Activated T-helper 17 cell treated with anti-CD3 and anti-CD28 coated beads, Interleukin-2, amount 50 U/mL, for 72 hours (primary cell): ENCODE results near the gene C5orf58. TPM values are rescaled to one million over a fixed set of nuclear protein-coding genes. Genes with fewer than 3 reads are reported as not detected.

Experiments used
- ATAC-seq: fragments of 150-1000 bp; cut with Tn5 transposase; replicated peaks from 2 replicates; pipeline ENCODE4 v1.10.0; 2021; ENCODE audit warnings: mild to moderate bottlenecking, moderate library complexity
- H3K27ac Mint-ChIP-seq: one replicate; pipeline ENCODE4 v1.8.0; 2022; ENCODE audit warnings: mixed read lengths
- H3K27me3 Mint-ChIP-seq: one replicate; pipeline ENCODE4 v1.8.0; 2022; ENCODE audit warnings: mixed read lengths
- H3K36me3 Mint-ChIP-seq: one replicate; pipeline ENCODE4 v1.8.0; 2022; ENCODE audit warnings: low read depth, mild to moderate bottlenecking, mixed read lengths
- H3K4me1 Mint-ChIP-seq: one replicate; pipeline ENCODE4 v1.8.0; 2022; ENCODE audit warnings: mixed read lengths
- H3K4me3 Mint-ChIP-seq: one replicate; pipeline ENCODE4 v1.8.0; 2022; ENCODE audit warnings: mild to moderate bottlenecking, mixed read lengths
- H3K9me3 Mint-ChIP-seq: one replicate; pipeline ENCODE4 v1.8.0; 2022; ENCODE audit warnings: mixed read lengths
- total RNA-seq, 2 donors: library from RNA; stranded (reverse); gene quantifications; one replicate each; pipeline ENCODE4 v1.2.3, GENCODE V29; 2022

C5orf58 gene
- total RNA-seq, 2 donors from 2014 or later = not detected

DNA sequence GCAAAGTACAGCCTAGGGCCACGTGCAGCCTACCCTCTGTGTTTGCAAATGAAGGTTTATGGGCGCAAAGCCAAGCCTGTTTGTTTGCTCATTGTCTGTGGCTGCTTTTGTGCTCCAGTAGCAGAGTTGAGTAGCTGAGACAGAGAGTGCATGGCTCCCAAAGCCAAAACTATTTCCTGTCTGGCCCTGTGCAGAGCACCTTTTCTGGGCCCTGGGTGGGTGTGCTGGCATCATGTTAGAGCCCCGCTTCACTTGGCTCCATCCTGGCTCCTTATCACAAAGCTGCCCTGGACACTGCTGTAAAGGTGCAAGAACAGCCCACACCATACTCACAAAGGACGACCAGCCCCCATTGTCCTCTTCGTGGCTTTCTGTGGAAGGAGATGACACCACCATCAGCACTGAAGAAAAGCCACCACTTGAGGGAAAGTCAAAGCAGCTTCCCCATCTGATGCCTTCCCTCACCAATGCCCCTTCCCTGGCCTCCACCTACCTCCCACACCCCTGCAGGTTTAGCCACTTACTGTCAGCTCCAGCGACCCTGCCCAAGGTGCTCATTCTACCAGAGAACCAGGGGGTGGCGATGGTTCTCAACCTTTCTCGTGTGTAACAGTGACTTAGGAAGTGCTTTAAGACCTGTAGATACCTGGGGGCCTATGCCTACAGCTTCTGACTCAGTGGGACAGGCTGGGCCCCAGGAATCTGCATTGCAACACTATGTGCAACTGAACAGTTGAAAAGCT lies 41.4 kb downstream of the C5orf58 start:
- H3K4me1 Mint-ChIP-seq = peaks cover 75% of the 10 kb centered on the region
- no peaks in the 10 kb centered on the region for H3K27me3 Mint-ChIP-seq
- peak overlapping the region; percentile 89 for H3K27ac Mint-ChIP-seq
- no peaks in the 10 kb centered on the region for H3K9me3 Mint-ChIP-seq
- peaks cover 92% of the 10 kb centered on the region for H3K36me3 Mint-ChIP-seq
- no peak for ATAC-seq
- H3K4me3 Mint-ChIP-seq = peak overlapping the region; percentile 96

DNA sequence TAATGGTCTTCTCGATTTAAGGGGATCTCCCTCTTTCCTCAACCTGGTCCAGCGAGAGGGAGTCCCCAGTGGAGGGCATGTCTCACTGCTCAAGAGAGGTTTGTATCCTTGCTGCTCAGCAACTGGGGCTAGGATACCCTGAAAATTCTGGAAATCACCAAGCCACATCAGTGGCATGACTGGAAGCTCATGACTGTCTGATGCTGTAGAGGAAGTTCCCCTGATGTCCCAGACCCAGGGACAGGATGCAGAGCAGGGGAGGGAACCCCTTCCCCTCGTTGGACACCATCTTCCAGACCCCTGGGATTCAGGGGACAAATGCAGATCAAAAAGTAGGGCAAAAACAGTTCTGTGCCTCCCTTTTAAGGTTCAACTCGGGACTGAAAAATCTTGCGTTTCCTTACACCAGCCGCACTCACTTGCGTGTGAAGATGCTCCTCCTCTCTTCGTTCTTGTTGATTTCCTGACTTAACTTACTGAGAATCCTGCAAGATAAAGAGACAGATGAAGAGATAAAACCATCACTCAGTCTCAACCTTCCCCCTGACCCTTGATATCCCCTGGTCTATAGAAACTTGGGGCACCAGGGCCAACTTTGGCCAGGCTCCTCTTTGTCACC lies 42.7 kb downstream of the C5orf58 start:
- Mint-ChIP-seq H3K27ac (peak overlapping the region; percentile 89), H3K36me3 (peaks cover 92% of the 10 kb centered on the region)

DNA sequence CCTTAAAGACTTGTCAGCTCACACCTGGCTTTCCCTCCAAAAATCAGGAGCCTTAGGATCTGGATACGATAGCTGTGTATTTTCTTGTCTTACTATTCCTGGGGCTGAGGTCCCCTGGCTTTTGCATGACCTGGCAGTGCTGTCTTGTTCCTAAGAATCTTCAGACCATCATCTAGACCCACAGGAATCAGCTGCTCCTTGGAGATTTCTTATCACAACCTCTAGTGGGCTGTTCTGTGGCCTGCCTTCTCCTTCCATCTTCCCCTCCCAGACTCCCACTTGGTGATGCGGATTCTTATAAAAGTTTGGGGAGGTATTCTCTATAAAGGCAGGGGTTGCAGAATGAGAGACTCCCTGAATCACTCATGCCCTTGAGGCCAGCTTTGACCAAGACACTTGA lies 43.4 kb downstream of the C5orf58 start:
- no peak for ATAC-seq
- Mint-ChIP-seq H3K9me3 (no peaks in the 10 kb centered on the region), H3K27me3 (no peaks in the 10 kb centered on the region), H3K4me3 (peak overlapping the region; percentile 96), H3K27ac (peak overlapping the region; percentile 89), H3K36me3 (peaks cover 91% of the 10 kb centered on the region), H3K4me1 (peaks cover 71% of the 10 kb centered on the region)

More for the DNA sequence above, 42.7 kb downstream of the C5orf58 start:
- H3K9me3 Mint-ChIP-seq = no peaks in the 10 kb centered on the region
- peak; percentile 18 for ATAC-seq
- H3K27me3 Mint-ChIP-seq = no peaks in the 10 kb centered on the region
- H3K4me3 Mint-ChIP-seq = peak overlapping the region; percentile 96
- H3K4me1 Mint-ChIP-seq = peaks cover 78% of the 10 kb centered on the region

DNA sequence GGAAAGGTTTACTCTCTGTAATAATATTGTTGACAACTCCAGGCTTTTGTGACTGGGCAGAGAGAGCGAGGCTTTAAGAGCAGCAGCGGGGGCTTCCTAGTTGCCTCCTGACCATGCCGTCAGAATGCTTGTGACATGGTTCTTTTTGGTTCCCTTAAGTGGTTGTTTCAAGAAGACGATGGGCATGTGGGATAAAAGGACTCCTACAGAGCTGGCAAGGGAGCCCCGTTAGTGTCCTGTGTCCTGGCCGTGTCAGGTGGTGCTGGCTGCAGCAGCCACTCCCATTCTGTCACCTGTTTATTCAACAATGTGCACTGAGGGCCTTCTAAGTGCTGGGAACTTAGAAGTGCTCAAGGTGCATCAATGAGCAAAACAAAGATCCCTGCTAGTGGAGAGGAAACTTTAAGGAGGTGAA lies 45.1 kb downstream of the C5orf58 start:
- no peaks in the 10 kb centered on the region for H3K27me3 Mint-ChIP-seq
- peaks cover 91% of the 10 kb centered on the region for H3K36me3 Mint-ChIP-seq
- no peaks in the 10 kb centered on the region for H3K9me3 Mint-ChIP-seq
- peak overlapping the region; percentile 89 for H3K27ac Mint-ChIP-seq
- ATAC-seq = no peak
- H3K4me1 Mint-ChIP-seq = peaks cover 72% of the 10 kb centered on the region
- peak overlapping the region; percentile 96 for H3K4me3 Mint-ChIP-seq

DNA sequence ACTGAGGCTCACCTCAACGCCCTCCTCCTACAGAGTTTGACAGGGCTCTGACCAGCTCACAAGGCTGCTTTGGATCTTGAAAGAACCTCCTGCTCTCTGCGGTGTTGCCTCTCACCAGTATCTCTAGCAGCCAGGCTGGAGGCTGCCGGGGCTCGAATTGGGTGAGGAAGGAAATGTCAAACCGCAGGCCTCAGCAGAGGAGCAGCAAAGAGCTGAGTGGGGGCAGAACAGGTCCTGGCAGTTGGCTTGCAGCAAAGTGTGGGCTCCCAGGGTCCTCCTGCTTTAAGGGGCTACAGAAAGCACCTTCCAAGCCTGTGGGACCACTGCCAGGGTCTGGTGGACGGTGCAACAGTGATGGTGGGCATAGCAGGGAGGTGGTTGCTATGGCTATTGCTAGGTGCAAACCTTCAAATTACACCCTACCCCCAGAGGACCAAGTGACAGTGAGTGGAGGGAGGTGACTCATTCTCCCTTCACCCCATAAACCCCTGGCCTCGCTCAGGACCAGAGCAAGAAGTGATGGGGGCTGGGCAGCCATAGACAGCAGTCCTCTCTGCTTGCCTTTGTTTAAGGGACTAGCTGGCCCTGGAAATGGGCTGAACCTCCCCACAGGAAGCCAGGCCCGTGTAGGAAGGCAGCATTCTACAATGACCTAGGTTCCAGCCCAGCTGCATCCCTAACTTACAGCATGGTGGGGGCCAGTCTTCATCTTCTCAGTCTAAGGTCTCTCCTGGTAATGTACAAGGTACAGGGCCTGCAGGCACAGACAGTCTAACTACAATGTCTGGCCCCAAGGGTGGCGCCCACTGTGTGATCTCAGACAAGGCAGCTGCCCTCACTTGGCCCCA lies 46.0 kb downstream of the C5orf58 start:
- Mint-ChIP-seq H3K4me3 (peak overlapping the region; percentile 96), H3K27me3 (no peaks in the 10 kb centered on the region), H3K36me3 (peaks cover 91% of the 10 kb centered on the region), H3K27ac (peak overlapping the region; percentile 81), H3K4me1 (peaks cover 78% of the 10 kb centered on the region), H3K9me3 (no peaks in the 10 kb centered on the region)
- ATAC-seq = peak; percentile 83

DNA sequence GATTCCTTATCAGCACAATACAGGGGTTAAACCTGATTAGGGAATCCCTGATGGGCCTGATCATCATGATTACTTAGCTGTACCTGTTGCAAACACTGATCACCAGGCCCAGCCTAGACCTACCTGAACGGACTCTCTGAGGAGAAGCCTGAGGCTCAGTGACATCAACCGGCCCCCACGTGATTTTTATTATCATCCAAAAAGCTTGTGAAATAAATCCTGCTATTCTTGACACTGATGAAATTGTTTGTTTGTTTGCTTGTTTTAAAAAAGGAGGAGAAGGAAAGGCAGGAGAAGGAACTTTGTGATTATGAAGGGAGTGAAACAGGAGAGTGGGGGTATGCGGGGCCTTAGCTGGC lies 46.7 kb downstream of the C5orf58 start:
- H3K4me1 Mint-ChIP-seq = peaks cover 79% of the 10 kb centered on the region
- peak overlapping the region; percentile 81 for H3K27ac Mint-ChIP-seq
- peak overlapping the region; percentile 96 for H3K4me3 Mint-ChIP-seq
- H3K27me3 Mint-ChIP-seq = no peaks in the 10 kb centered on the region
- H3K9me3 Mint-ChIP-seq = no peaks in the 10 kb centered on the region
- H3K36me3 Mint-ChIP-seq = peaks cover 91% of the 10 kb centered on the region
- peak; percentile 2 for ATAC-seq

DNA sequence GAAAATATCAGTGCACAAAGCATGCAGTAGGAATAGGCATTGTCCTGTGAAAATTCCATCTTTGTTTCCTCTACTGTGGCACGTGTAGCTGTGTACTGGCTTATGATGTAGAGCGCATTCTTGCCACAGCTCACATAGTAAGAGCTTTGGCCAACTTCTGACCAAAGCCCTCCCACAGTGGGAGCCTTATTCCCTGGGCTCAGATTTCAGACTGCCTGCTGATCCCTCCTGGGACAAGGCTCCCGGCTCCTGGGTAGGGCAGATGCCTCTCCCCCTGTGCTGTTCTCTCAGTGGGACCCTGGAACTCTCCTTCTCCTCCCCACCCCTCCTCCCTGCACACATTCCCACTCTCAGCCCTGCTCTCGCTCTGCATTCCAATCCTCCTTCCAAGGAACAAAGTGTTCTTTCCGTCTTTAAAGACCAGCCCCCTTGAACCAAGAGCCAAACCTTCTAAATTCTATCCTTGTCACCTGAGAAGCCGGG lies 47.3 kb downstream of the C5orf58 start:
- no peaks in the 10 kb centered on the region for H3K9me3 Mint-ChIP-seq
- H3K27me3 Mint-ChIP-seq = no peaks in the 10 kb centered on the region
- H3K4me3 Mint-ChIP-seq = peak overlapping the region; percentile 96
- peaks cover 91% of the 10 kb centered on the region for H3K36me3 Mint-ChIP-seq
- no peak for ATAC-seq
- H3K4me1 Mint-ChIP-seq = peaks cover 83% of the 10 kb centered on the region
- H3K27ac Mint-ChIP-seq = peak overlapping the region; percentile 81

DNA sequence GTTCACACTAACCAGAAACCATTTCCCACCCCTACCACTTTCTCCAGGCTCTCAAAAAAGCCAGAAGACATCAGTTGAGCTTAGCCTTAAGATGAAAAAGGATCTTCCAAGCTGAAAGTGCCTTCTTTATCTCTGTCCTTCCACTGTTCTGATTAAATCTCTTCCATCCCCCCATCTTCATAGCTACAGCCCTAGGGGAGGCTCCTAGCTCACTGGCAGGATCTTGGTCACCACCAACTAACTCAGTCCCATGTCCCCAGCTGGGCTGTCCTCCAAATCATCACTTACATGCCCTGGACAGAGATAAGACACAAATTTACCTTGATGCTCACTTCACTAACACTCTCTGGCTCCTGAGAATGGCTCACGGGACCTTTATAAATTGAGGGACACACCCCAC lies 50.5 kb downstream of the C5orf58 start:
- H3K27ac Mint-ChIP-seq = peak overlapping the region; percentile 85
- peaks cover 92% of the 10 kb centered on the region for H3K36me3 Mint-ChIP-seq
- no peaks in the 10 kb centered on the region for H3K27me3 Mint-ChIP-seq
- peaks cover 81% of the 10 kb centered on the region for H3K4me1 Mint-ChIP-seq
- ATAC-seq = no peak
- no peaks in the 10 kb centered on the region for H3K9me3 Mint-ChIP-seq
- peak overlapping the region; percentile 96 for H3K4me3 Mint-ChIP-seq

DNA sequence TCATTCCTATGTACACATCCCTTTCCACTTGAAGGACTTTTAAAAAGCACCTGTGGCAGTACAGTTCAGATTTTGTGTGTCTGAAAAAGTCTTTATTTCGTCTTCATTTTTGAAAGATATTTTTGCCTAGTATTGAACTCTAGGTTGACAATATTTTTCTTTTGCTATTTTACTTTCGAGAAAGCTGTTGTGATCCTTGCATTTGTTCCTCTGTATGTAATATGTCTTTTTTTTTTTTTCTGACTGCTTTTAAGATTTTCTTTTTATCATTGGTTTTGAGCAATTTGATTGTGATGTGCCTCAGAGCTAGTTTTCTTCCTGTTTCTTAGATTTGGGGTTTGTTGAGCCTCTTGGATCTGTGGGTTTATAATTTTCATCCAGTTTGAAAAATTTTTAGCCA lies 51.4 kb downstream of the C5orf58 start:
- no peaks in the 10 kb centered on the region for H3K9me3 Mint-ChIP-seq
- peak overlapping the region; percentile 96 for H3K4me3 Mint-ChIP-seq
- peak overlapping the region; percentile 85 for H3K27ac Mint-ChIP-seq
- H3K27me3 Mint-ChIP-seq = no peaks in the 10 kb centered on the region
- peaks cover 83% of the 10 kb centered on the region for H3K4me1 Mint-ChIP-seq
- peaks cover 99% of the 10 kb centered on the region for H3K36me3 Mint-ChIP-seq
- ATAC-seq = no peak

DNA sequence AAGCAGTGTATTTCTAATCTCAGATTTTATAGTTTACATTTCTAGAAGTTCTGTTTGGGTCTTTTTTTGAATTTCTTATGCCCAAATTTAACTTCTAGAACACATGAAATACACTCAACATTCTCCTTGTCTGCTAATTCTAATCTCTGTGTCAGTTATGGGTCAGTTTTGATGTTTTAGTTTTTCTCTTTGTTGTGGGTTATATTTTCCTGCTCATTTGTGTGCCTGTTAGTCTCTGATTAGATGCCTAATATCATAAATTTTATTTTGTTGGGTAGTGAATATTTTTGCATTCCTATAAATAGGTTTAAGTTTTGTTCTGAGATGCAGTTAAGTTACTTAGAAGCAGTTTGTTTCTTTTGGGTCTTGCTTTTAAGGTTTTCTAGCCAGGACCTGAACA lies 52.4 kb downstream of the C5orf58 start:
- no peak for ATAC-seq
- no peaks in the 10 kb centered on the region for H3K9me3 Mint-ChIP-seq
- peak overlapping the region; percentile 85 for H3K27ac Mint-ChIP-seq
- H3K4me3 Mint-ChIP-seq = peak overlapping the region; percentile 96
- H3K4me1 Mint-ChIP-seq = peaks cover 82% of the 10 kb centered on the region
- peaks cover 99% of the 10 kb centered on the region for H3K36me3 Mint-ChIP-seq
- H3K27me3 Mint-ChIP-seq = no peaks in the 10 kb centered on the region

DNA sequence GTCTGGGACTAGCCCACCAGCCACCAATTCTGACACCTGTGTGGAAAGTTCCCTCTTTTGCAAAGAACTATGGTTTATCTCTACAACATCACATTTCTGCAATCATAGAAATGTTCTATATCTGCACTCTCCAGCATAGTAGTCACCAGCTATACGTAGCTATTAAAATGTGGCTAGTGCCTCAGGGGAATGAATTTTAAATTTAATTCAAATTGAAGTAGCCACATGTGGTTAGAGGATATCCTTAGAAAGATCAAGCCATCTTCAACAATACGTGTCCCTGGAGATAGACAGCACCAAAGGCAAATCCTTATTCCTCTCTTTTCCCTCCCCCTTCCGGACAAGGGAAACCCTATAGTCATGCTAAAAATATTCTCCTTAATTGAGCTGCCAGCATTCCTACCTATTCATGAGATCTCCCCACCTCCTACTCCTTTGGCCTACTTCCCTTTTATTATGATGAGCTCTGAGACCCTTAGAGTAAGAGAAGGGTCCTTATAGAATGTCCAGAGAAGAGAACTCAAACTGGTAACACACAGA lies 53.7 kb downstream of the C5orf58 start:
- Mint-ChIP-seq H3K27me3 (no peaks in the 10 kb centered on the region), H3K9me3 (no peaks in the 10 kb centered on the region), H3K36me3 (peaks cover 100% of the 10 kb centered on the region), H3K27ac (peak overlapping the region; percentile 85), H3K4me3 (peak overlapping the region; percentile 96), H3K4me1 (peaks cover 91% of the 10 kb centered on the region)
- no peak for ATAC-seq

DNA sequence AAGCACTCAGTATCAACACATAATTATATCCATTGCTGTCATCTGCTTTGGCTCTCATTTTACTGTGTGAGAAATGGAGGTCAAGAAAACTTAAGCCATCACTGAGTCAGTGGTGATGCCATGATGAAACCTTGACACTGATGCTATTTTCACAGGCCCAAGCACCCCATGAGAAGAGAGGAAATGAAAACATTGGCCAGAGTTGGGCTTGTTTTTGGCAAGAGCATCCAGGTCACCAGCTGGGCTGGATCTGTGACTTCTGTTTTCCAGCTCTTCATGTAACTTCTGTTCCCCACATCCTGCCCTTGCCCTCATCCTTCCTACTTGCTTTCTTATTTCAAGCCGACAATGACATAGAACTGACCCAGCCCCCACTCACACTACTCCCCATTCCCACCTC lies 54.7 kb downstream of the C5orf58 start:
- H3K4me3 Mint-ChIP-seq = peak overlapping the region; percentile 96
- H3K27me3 Mint-ChIP-seq = no peaks in the 10 kb centered on the region
- peaks cover 100% of the 10 kb centered on the region for H3K36me3 Mint-ChIP-seq
- peak overlapping the region; percentile 85 for H3K27ac Mint-ChIP-seq
- H3K9me3 Mint-ChIP-seq = no peaks in the 10 kb centered on the region
- peak; percentile 76 for ATAC-seq
- peaks cover 93% of the 10 kb centered on the region for H3K4me1 Mint-ChIP-seq

DNA sequence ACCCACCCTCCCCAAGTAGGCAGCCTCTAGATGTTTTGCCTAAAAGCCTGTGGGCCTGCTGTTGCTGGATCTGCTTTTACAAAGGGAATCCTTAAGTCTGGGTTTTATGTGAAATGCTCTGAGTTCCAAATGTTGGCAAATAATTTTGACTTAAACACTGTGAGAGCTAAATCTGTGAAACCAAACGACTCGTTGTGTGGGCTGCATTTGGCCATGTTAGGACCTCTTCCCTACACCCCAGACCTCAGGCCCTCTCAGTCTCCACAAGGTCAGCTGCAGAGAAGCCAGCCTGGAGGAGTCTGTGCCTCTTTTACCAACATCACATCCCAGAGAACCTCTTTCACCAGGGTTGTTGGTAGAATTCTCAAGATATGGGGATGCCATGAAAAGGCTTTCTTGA lies 55.4 kb downstream of the C5orf58 start:
- Mint-ChIP-seq H3K27ac (peak overlapping the region; percentile 85), H3K4me1 (peaks cover 93% of the 10 kb centered on the region), H3K27me3 (no peaks in the 10 kb centered on the region), H3K36me3 (peaks cover 100% of the 10 kb centered on the region), H3K4me3 (peak overlapping the region; percentile 96), H3K9me3 (no peaks in the 10 kb centered on the region)
- ATAC-seq = no peak

DNA sequence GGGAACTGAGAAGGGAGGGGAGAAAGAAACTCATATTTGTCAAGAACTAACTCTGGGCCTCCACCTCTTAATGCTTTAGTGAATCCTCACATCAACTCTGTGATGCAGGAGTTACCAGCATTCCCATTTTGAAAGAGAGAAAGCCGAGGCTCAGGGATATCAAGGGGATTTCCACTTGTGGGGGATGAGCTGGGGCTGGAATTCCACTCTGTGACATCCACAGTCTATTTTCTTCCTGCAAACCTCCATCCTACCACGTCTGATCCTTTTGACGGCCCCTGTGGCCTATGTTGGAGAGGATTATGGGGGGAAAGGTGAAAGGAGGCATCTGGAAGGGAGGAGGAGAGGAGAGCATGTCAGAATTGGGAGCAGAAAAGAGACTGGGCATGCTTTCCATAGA lies 55.8 kb downstream of the C5orf58 start:
- H3K4me1 Mint-ChIP-seq = peaks cover 93% of the 10 kb centered on the region
- ATAC-seq = no peak
- H3K4me3 Mint-ChIP-seq = peak overlapping the region; percentile 96
- no peaks in the 10 kb centered on the region for H3K9me3 Mint-ChIP-seq
- H3K27me3 Mint-ChIP-seq = no peaks in the 10 kb centered on the region
- H3K27ac Mint-ChIP-seq = peak overlapping the region; percentile 85
- peaks cover 100% of the 10 kb centered on the region for H3K36me3 Mint-ChIP-seq
